Adrenal gland (tissue), 5 donors: ENCODE measurements around the gene HNRNPM.

Source experiments
- CTCF ChIP-seq, 6 experiments: fragments of 450-650 bp in 4 of 6; fragments of 200-600 bp in 2 of 6; sonication (generic) in 1 of 6; IDR thresholded peaks; 1 replicate in 5 of 6; 2 replicates in 1 of 6; pipeline versions ENCODE4 v1.5.1 to v1.8.0; 2016 to 2021; ENCODE audit warnings: antibody characterized with exemption in 6 of 6, mild to moderate bottlenecking in 2 of 6, moderate library complexity in 1 of 6
- POLR2A ChIP-seq, 2 donors: fragments of 450-650 bp; IDR thresholded peaks; one replicate each; pipeline ENCODE4 v1.6.1; 2017; ENCODE audit warnings: antibody characterized with exemption in 2 of 2, mild to moderate bottlenecking in 2 of 2, moderate library complexity in 1 of 2
- donor health status: DM: no; HTN: no; CAD: no.

DNA sequence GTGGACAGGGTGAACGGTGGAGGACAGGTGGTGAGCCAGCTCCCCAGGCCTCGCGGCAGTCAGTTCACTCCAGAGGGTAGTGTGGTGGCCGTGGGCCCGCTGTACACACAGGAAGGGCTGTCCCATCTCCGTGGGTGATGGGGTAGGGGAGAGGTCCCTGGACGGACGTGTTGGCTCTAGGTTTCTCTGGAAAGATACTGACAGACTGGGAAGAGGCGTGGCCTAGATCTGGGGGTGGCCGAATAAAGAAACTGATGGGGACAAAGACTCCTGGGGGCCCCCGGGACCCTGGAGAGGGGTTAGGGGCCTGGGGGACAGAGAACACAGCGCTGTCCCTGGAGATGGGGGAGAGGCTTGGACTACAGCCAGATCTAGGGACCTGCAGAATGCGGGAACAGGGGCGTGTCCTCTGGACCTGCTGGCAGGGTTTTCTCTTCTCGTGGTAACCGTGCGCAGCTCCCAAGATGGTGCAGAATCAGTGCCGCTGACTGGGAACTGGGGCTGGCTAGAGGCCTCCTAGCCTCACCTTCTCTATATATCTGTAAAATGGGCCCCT, 61.7 kb downstream of the HNRNPM start:
- peak in 3 of 6 experiments; percentile 3 to 43 (median 32) for TF ChIP-seq CTCF (IDR thresholded peaks at IDR 0.05)
- TF ChIP-seq POLR2A (IDR thresholded peaks at IDR 0.05): no peak
